Spleen (tissue), 7 donors: ENCODE measurements around the gene TMIGD2.
"Not testable (repeated sequence)": the region's sequence is repeated elsewhere in the genome, so short reads cannot be mapped to it uniquely, and the experiment has no call there.

ENCODE experiments used
- POLR2A ChIP-seq, 3 donors: fragments of 450-650 bp; IDR thresholded peaks; one replicate each; pipeline ENCODE4 v1.5.1; 2017; ENCODE audit warnings: antibody characterized with exemption in 3 of 3, mild to moderate bottlenecking in 1 of 3
- TF ChIP-seq, protein P1 (sequence below), 11 experiments: fragments of 200-600 bp in 7 of 11; fragments of 450-650 bp in 4 of 11; sonication (generic) in 4 of 11; IDR thresholded peaks in 8 of 11; conservative IDR thresholded peaks in 3 of 11; 1 replicate in 7 of 11; 2 replicates in 4 of 11; pipeline versions ENCODE4 v1.4.0 to v1.8.0; 2016 to 2021; ENCODE audit warnings: antibody characterized with exemption in 11 of 11, inconsistent platforms in 4 of 11, mild to moderate bottlenecking in 1 of 11
- donor health status: DM: no; HTN: no; CAD: no; lungs with moderate emphysema.
- donor health status: DM: no; HTN: no; CAD: no.
- donor health status: DM: no; HTN: no; CAD: no.

DNA sequence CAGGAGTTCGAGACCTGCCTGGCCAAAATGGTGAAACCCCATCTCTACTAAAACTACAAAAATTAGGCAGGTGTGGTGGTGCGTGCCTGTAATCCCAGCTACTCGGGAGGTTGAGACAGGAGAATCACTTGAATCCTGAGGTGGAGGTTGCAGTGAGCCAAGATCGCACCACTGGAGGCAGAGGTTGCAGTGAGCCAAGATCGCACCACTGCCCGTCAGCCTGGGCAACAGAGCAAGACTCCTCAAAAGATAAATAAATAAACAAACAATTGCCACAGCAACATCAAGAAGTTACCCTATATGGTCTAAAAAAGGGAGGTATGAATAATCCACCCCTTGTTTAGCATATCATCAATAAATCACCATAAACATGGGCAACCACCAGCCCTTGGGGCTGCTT is 56.3 kb downstream of the TMIGD2 start:
- TF ChIP-seq POLR2A (IDR thresholded peaks at IDR 0.05): not testable (repeated sequence)
- TF ChIP-seq, protein P1, sequence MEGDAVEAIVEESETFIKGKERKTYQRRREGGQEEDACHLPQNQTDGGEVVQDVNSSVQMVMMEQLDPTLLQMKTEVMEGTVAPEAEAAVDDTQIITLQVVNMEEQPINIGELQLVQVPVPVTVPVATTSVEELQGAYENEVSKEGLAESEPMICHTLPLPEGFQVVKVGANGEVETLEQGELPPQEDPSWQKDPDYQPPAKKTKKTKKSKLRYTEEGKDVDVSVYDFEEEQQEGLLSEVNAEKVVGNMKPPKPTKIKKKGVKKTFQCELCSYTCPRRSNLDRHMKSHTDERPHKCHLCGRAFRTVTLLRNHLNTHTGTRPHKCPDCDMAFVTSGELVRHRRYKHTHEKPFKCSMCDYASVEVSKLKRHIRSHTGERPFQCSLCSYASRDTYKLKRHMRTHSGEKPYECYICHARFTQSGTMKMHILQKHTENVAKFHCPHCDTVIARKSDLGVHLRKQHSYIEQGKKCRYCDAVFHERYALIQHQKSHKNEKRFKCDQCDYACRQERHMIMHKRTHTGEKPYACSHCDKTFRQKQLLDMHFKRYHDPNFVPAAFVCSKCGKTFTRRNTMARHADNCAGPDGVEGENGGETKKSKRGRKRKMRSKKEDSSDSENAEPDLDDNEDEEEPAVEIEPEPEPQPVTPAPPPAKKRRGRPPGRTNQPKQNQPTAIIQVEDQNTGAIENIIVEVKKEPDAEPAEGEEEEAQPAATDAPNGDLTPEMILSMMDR (IDR thresholded peaks at IDR 0.05 in 8 of 11, conservative IDR thresholded peaks at IDR 0.05 in 3 of 11): not testable (repeated sequence)
